Endothelial cell of umbilical vein (primary cell): ENCODE data around the gene MOBP. TPM values are rescaled to one million over a fixed set of nuclear protein-coding genes. Genes with fewer than 3 reads are reported as not detected.

Experiments used
- polyA plus RNA-seq, 4 experiments: library from polyadenylated mRNA; depleted of rRNA in 3 of 4; stranded (reverse) in 3 of 4; unstranded in 1 of 4; fragments of >200 nt; gene quantifications; 2 replicates each; pipeline versions ENCODE4 v1.2.1 to v1.2.3, GENCODE V29; 2011 to 2012; ENCODE audit warnings: missing spikeins in 1 of 4
- total RNA-seq: library from RNA; stranded (reverse); gene quantifications from 2 replicates; pipeline ENCODE4 v1.2.3, GENCODE V29; 2021

MOBP gene
- total and polyA plus RNA-seq, 2 donors (not counting 3 experiments of a cell fraction or from before 2014, with no cell fraction given): 2.0 to 2.3 TPM

Other genes starting within 250 kb of the MOBP start
- not detected in 2 replicates for gene CX3CR1, start 187.6 kb upstream of the MOBP start, total RNA-seq
- gene CX3CR1, start 187.6 kb upstream of the MOBP start, polyA plus RNA-seq: not detected in 2 replicates
- not detected in 2 replicates for gene CCR8, start 138.0 kb upstream of the MOBP start, total RNA-seq
- gene CCR8, start 138.0 kb upstream of the MOBP start, polyA plus RNA-seq: not detected in 2 replicates
- 16.0 and 20.0 TPM in 2 replicates for gene SLC25A38, start 84.3 kb upstream of the MOBP start, total RNA-seq
- 26.1 and 31.1 TPM in 2 replicates for gene SLC25A38, start 84.3 kb upstream of the MOBP start, polyA plus RNA-seq
- gene RPSA, start 61.0 kb upstream of the MOBP start, total RNA-seq: 1,060 and 1,357 TPM in 2 replicates
- gene RPSA, start 61.0 kb upstream of the MOBP start, polyA plus RNA-seq: 3,418 and 3,687 TPM in 2 replicates